Right atrium auricular region (tissue), 2 donors: ENCODE measurements around the gene ACYP2. TPM values are rescaled to one million over a fixed set of nuclear protein-coding genes. Genes with fewer than 3 reads are reported as not detected.

ENCODE experiments used
- DNase-seq: peaks from one replicate; pipeline ENCODE4 v3.0.0-alpha.2; 2019; ENCODE audit warnings: low spot score
- H3K27ac ChIP-seq, 2 donors: fragments of 200-600 bp; sonication (generic); 1 replicate in 1 of 2; 2 replicates in 1 of 2; pipeline ENCODE4 v1.5.1; 2016 to 2019
- H3K27me3 ChIP-seq, 2 donors: fragments of 200-600 bp; sonication (generic); one replicate each; pipeline versions ENCODE4 v1.5.1 to v1.6.0; 2017 to 2019
- H3K36me3 ChIP-seq: fragments of 200-600 bp; sonication (generic); one replicate; pipeline ENCODE4 v1.5.1; 2016
- H3K4me1 ChIP-seq, 2 donors: fragments of 200-600 bp; sonication (generic); one replicate each; pipeline versions ENCODE4 v1.5.1 to v1.6.0; 2017 to 2019
- H3K4me3 ChIP-seq, 2 donors: fragments of 200-600 bp; sonication (generic); 1 replicate in 1 of 2; 2 replicates in 1 of 2; pipeline ENCODE4 v1.5.1; 2017 to 2019; ENCODE audit warnings: mild to moderate bottlenecking in 1 of 2, moderate library complexity in 1 of 2
- H3K9me3 ChIP-seq, 2 donors: fragments of 200-600 bp; sonication (generic); one replicate each; pipeline ENCODE4 v1.5.1; 2019
- CTCF ChIP-seq, 2 donors: fragments of 200-600 bp; sonication (generic); IDR thresholded peaks; one replicate each; pipeline ENCODE4 v1.5.1; 2019; ENCODE audit warnings: antibody characterized with exemption in 2 of 2
- total RNA-seq, 2 donors: library from RNA; depleted of rRNA; stranded (reverse); fragments of >200 nt; gene quantifications; one replicate each; pipeline ENCODE4 v1.1.0, GENCODE V29; 2016

Gene ACYP2
- total RNA-seq, 2 donors from 2014 or later = 32.7 to 48.1 TPM

- Histone ChIP-seq H3K27me3 (no peaks in the 10 kb centered on the region), H3K9me3 (no peaks in the 10 kb centered on the region), H3K27ac (no peak overlapping the region), H3K36me3 (peaks cover 6% of the 10 kb centered on the region), H3K4me1 (no peaks in the 10 kb centered on the region), H3K4me3 (no peak overlapping the region)
- no peak for DNase-seq
- TF ChIP-seq CTCF (IDR thresholded peaks at IDR 0.05) = no peak
Measured at GRCh38 chr2:54139210-54139609, 23.8 kb downstream of the ACYP2 start.

- H3K4me1 ChIP-seq = no peaks in the 10 kb centered on the region
- DNase-seq = no peak
- TF ChIP-seq CTCF (IDR thresholded peaks at IDR 0.05) = no peak
- no peak overlapping the region for H3K4me3 ChIP-seq
- H3K27ac ChIP-seq = no peak overlapping the region
- H3K9me3 ChIP-seq = no peaks in the 10 kb centered on the region
- peaks cover 6% of the 10 kb centered on the region for H3K36me3 ChIP-seq
- no peaks in the 10 kb centered on the region for H3K27me3 ChIP-seq
Measured at GRCh38 chr2:54143780-54144179, 28.4 kb downstream of the ACYP2 start.

GRCh38 chr2:54148391-54148790, 33.0 kb downstream of the ACYP2 start:
- H3K4me3 ChIP-seq = no peak overlapping the region
- H3K9me3 ChIP-seq = peaks cover 0 to 6% of the 10 kb centered on the region in 2 donors
- TF ChIP-seq CTCF (IDR thresholded peaks at IDR 0.05) = no peak
- H3K27me3 ChIP-seq = no peaks in the 10 kb centered on the region
- H3K36me3 ChIP-seq = no peaks in the 10 kb centered on the region
- H3K4me1 ChIP-seq = no peaks in the 10 kb centered on the region
- H3K27ac ChIP-seq = no peak overlapping the region
- no peak for DNase-seq

- Histone ChIP-seq H3K27me3 (no peaks in the 10 kb centered on the region), H3K27ac (no peak overlapping the region), H3K4me3 (no peak overlapping the region), H3K36me3 (no peaks in the 10 kb centered on the region), H3K4me1 (no peaks in the 10 kb centered on the region), H3K9me3 (peaks cover 0 to 6% of the 10 kb centered on the region in 2 donors)
- TF ChIP-seq CTCF (IDR thresholded peaks at IDR 0.05) = no peak
- no peak for DNase-seq
Measured at GRCh38 chr2:54149638-54150441, 34.4 kb downstream of the ACYP2 start.

GRCh38 chr2:54158311-54158710, 42.9 kb downstream of the ACYP2 start:
- Histone ChIP-seq H3K4me3 (no peak overlapping the region), H3K4me1 (no peaks in the 10 kb centered on the region), H3K9me3 (peaks cover 0 to under 1% of the 10 kb centered on the region in 2 donors), H3K27me3 (no peaks in the 10 kb centered on the region), H3K36me3 (no peaks in the 10 kb centered on the region), H3K27ac (no peak overlapping the region)
- no peak for TF ChIP-seq CTCF (IDR thresholded peaks at IDR 0.05)
- DNase-seq = no peak
